Measurements from ENCODE around the gene DYRK1A. TPM values are rescaled to one million over a fixed set of nuclear protein-coding genes. Genes with fewer than 3 reads are reported as not detected.

Gene DYRK1A
- total RNA-seq, 2 donors from 2014 or later = 70.5 to 146 TPM

- intact Hi-C loops (cut with DNase I) = no loop called here
- no peaks in the 10 kb centered on the region for H3K27me3 ChIP-seq (replicated peaks; ENCODE audit: insufficient read depth)
- no peak overlapping the region for H3K4me3 ChIP-seq
- H3K27ac ChIP-seq = no peak overlapping the region
- 91% methylated on average over 5 of the region's 5 CpGs for WGBS
- TF ChIP-seq POLR2AphosphoS5 (IDR thresholded peaks at IDR 0.05) (no peak), POLR2A (IDR thresholded peaks at IDR 0.05) (no peak), CTCF (IDR thresholded peaks at IDR 0.05) (no peak)
- H3K9me3 ChIP-seq = no peaks in the 10 kb centered on the region
- H3K36me3 ChIP-seq = no peaks in the 10 kb centered on the region
- H3K4me1 ChIP-seq (replicated peaks) = no peaks in the 10 kb centered on the region
- DNase-seq (ENCODE audit: low spot score) = no peak
Observed at GRCh38 chr21:37469441-37469840, 102.9 kb downstream of the DYRK1A start.

GRCh38 chr21:37472581-37472980 lies 106.0 kb downstream of the DYRK1A start:
- TF ChIP-seq POLR2AphosphoS5 (IDR thresholded peaks at IDR 0.05) (no peak), POLR2A (IDR thresholded peaks at IDR 0.05) (no peak), CTCF (IDR thresholded peaks at IDR 0.05) (no peak)
- intact Hi-C loops (cut with DNase I) = no loop called here
- H3K36me3 ChIP-seq = no peaks in the 10 kb centered on the region
- no peaks in the 10 kb centered on the region for H3K9me3 ChIP-seq
- no peaks in the 10 kb centered on the region for H3K4me1 ChIP-seq (replicated peaks)
- 90% methylated on average over 4 of the region's 4 CpGs for WGBS
- no peak overlapping the region for H3K4me3 ChIP-seq
- DNase-seq (ENCODE audit: low spot score) = no peak
- no peak overlapping the region for H3K27ac ChIP-seq
- no peaks in the 10 kb centered on the region for H3K27me3 ChIP-seq (replicated peaks; ENCODE audit: insufficient read depth)

- WGBS = 71% methylated on average over 6 of the region's 6 CpGs
- DNase-seq (ENCODE audit: low spot score) = no peak
- Histone ChIP-seq H3K4me3 (no peak overlapping the region), H3K9me3 (no peaks in the 10 kb centered on the region), H3K27me3 (replicated peaks; ENCODE audit: insufficient read depth) (no peaks in the 10 kb centered on the region), H3K27ac (no peak overlapping the region), H3K36me3 (no peaks in the 10 kb centered on the region), H3K4me1 (replicated peaks) (no peaks in the 10 kb centered on the region)
- intact Hi-C loops (cut with DNase I) = no loop called here
- TF ChIP-seq CTCF (IDR thresholded peaks at IDR 0.05) (no peak), POLR2A (IDR thresholded peaks at IDR 0.05) (no peak), POLR2AphosphoS5 (IDR thresholded peaks at IDR 0.05) (no peak)
Observed at GRCh38 chr21:37473491-37473890, 106.9 kb downstream of the DYRK1A start.

- Histone ChIP-seq H3K27me3 (replicated peaks; ENCODE audit: insufficient read depth) (no peaks in the 10 kb centered on the region), H3K27ac (no peak overlapping the region), H3K4me3 (no peak overlapping the region), H3K4me1 (replicated peaks) (peaks cover 3% of the 10 kb centered on the region), H3K36me3 (no peaks in the 10 kb centered on the region), H3K9me3 (no peaks in the 10 kb centered on the region)
- DNase-seq (ENCODE audit: low spot score) = no peak
- TF ChIP-seq CTCF (IDR thresholded peaks at IDR 0.05) = no peak
- no peak for TF ChIP-seq POLR2AphosphoS5 (IDR thresholded peaks at IDR 0.05)
- TF ChIP-seq POLR2A (IDR thresholded peaks at IDR 0.05) = no peak
- 98% methylated on average over 3 of the region's 3 CpGs for WGBS
- intact Hi-C loops (cut with DNase I) = no loop called here
Observed at GRCh38 chr21:37474342-37474741, 107.8 kb downstream of the DYRK1A start.

- TF ChIP-seq POLR2A (IDR thresholded peaks at IDR 0.05) = no peak
- no peak for TF ChIP-seq CTCF (IDR thresholded peaks at IDR 0.05)
- no peak for TF ChIP-seq POLR2AphosphoS5 (IDR thresholded peaks at IDR 0.05)
- Histone ChIP-seq H3K27me3 (replicated peaks; ENCODE audit: insufficient read depth) (no peaks in the 10 kb centered on the region), H3K4me1 (replicated peaks) (peaks cover 3% of the 10 kb centered on the region), H3K27ac (no peak overlapping the region), H3K9me3 (no peaks in the 10 kb centered on the region), H3K36me3 (no peaks in the 10 kb centered on the region), H3K4me3 (no peak overlapping the region)
- intact Hi-C loops (cut with DNase I) = no loop called here
- DNase-seq (ENCODE audit: low spot score) = no peak
Observed at GRCh38 chr21:37475186-37475868, 108.8 kb downstream of the DYRK1A start.

All from prostate gland (tissue), 2 donors.